GM18505 (cell line): ENCODE data around the gene E2F8.

ENCODE experiments used
- ATAC-seq: cut with Tn5 transposase; IDR thresholded peaks from one replicate; pipeline ENCODE4 v1.9.1; 2021; ENCODE audit not compliant: unreplicated experiment
- POLR2A ChIP-seq: IDR thresholded peaks from 4 replicates; pipeline ENCODE4 v1.6.1; 2011; ENCODE audit warnings: borderline replicate concordance; ENCODE audit not compliant: insufficient read depth, insufficient read length; ENCODE audit errors: extremely low read depth

E2F8 gene

GRCh38 chr11:19225581-19225980, 15.2 kb downstream of the E2F8 start:
- no peak for ATAC-seq
- no peak for TF ChIP-seq POLR2A

DNA sequence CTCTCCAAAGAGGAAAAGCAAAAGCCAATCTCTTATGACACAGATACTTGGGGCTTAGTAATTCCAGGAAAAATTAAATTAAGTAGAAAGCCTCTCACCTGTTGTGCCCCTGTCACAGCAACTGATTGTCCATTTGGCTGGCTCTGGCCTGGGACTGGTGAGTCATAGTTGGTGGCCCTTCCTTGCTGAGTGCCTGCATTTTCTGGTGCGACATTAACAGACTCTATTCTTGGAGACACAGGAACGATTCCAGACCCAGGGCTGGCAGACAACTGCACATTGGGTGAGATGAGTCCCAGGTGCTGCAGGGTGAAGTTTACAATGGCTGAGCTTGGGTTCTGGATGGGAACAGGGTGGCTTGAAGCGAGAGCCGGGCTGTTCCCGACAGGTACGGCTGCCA, 15.6 kb downstream of the E2F8 start:
- no peak for TF ChIP-seq POLR2A
- no peak for ATAC-seq

DNA sequence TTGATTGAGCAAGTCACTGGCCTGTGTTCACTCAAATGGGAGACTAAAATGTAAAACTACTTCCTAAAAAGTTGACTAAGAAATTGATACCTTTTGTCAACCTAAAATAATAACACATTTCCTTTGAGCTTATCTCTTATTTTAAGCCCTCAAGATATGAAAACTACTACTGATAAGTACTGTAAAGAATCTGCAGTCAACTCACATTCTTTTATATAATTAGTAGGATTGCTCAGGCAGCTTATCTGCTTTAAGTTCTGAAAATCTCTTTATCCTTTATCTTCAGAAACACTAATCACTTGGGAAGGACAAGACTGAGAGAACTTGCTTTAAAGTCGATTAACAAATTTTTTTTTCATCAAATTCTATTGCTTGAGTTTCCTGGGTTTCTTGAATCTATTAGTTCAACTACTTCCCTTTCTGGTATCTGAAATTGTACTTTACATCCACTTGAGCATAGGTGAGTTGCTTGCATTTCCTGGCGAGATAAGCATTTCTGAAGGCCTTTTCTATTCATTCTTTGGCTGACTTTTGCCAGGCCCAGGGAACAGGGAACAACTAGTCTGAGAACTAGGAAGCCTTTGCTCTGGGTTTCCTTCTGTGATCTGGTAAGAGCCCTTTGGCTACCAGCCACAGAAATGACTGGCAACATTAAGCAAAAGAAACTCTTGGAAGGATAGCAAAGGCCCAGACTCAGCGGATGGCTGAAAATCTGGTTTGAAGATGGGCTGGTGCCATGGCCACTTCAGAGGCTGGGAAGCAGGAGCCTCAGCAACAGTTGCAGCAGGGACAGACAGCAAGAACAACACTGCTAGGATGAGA, 19.6 kb downstream of the E2F8 start:
- ATAC-seq, result no peak
- no peak for TF ChIP-seq POLR2A

GRCh38 chr11:19218786-19219460, 21.8 kb downstream of the E2F8 start:
- TF ChIP-seq POLR2A, result no peak
- ATAC-seq, result no peak

DNA sequence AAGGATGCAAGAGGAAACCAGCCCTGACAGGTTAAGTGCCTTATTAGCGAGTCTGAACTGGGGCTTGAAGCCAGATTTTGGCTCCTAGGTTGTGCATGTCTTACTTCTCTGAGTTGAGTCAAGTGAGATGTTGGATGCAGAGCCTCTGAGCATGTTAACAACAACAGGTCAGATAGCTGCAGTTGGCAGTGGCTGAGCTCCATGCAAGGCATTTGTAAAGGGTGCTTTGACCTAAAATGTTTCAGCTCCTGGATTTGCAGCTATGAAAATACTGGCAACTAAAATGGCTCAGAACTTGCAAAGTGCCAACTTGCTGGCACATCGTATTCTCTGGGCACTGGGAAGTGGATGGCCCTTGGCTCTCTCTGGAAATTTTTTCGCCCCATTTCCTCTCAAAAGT, 22.5 kb downstream of the E2F8 start:
- TF ChIP-seq POLR2A, result no peak
- ATAC-seq, result no peak

DNA sequence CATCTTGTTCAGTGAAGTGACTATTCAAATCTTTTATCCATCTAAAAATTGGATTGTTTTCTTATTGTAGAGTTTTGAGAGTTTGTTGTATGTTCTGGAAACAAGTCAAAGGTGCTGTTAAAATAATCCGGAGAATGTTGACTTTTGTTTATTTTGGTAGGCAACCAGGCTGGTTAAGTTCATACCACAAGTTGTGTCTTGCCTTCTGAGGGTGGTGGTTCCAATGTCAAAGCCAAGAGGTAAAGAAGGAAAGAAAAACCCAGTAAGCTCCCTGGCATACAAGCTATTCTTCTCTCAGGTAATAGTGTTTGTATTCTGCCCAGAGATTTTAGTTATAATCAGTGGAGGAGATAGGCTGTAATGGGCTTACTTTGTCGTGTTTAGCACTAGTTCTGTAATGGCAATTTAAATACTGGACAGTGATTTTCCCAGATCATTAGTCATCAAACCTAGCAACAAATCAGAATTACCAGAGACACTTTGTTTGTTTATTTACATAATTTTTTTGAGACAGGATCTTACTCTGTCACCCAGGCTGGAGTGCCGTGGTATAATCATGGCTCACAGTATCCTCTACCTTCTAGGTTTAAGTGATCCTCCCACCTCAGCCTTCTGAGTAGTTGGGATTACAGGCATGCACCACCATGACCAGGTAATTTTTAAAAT, 23.9 kb downstream of the E2F8 start:
- TF ChIP-seq POLR2A, result no peak
- no peak for ATAC-seq

- no peak for TF ChIP-seq POLR2A
Measured at GRCh38 chr11:19216021-19216420, 24.7 kb downstream of the E2F8 start.

GRCh38 chr11:19209617-19210370, 31.0 kb downstream of the E2F8 start:
- no peak for ATAC-seq

More at GRCh38 chr11:19216021-19216420, 24.7 kb downstream of the E2F8 start:
- ATAC-seq, result no peak

GRCh38 chr11:19208959-19209546, 31.7 kb downstream of the E2F8 start:
- TF ChIP-seq POLR2A, result no peak
- no peak for ATAC-seq

More at GRCh38 chr11:19209617-19210370, 31.0 kb downstream of the E2F8 start:
- no peak for TF ChIP-seq POLR2A

GRCh38 chr11:19208181-19208580, 32.6 kb downstream of the E2F8 start:
- TF ChIP-seq POLR2A, result no peak
- ATAC-seq, result no peak

- ATAC-seq, result no peak
- no peak for TF ChIP-seq POLR2A
Measured at GRCh38 chr11:19204836-19205235, 35.9 kb downstream of the E2F8 start.

GRCh38 chr11:19201737-19202605, 38.8 kb downstream of the E2F8 start, which contains the start of gene CSRP3:
Gene CSRP3 (minus strand): TSS chr11:19201983. CDS start chr11:19192448, 9,535 bp downstream.
- TF ChIP-seq POLR2A, result no peak
- no peak for ATAC-seq
